Bronchial epithelial cell (primary cell): Measurements from ENCODE around the gene CHMP3. TPM values are rescaled to one million over a fixed set of nuclear protein-coding genes. Genes with fewer than 3 reads are reported as not detected.
"Not testable (repeated sequence)": the region's sequence is repeated elsewhere in the genome, so short reads cannot be mapped to it uniquely, and the experiment has no call there.

Experiments
- DNase-seq: peaks from one replicate; pipeline ENCODE4 v3.0.0-alpha.2; 2010; ENCODE audit warnings: low read depth
- FAIRE-seq: peaks from 2 replicates; lab custom pipeline; 2011; peaks lifted over from hg19 to GRCh38; lab: Jason Lieb, UNC
- H3K27me3 ChIP-seq: 2 replicates; pipeline ENCODE4 v1.5.1; 2011; ENCODE audit warnings: low read length; ENCODE audit not compliant: control insufficient read depth, insufficient read depth
- H3K36me3 ChIP-seq: 2 replicates; pipeline ENCODE4 v1.5.1; 2011; ENCODE audit warnings: low read length; ENCODE audit not compliant: control insufficient read depth, insufficient read depth
- H3K4me3 ChIP-seq: 2 replicates; pipeline ENCODE4 v1.5.1; 2011; ENCODE audit warnings: mild to moderate bottlenecking, low read depth, low read length, control low read depth
- total RNA-seq: library from RNA; depleted of rRNA; stranded (reverse); fragments of >200 nt; gene quantifications from 2 replicates; pipeline ENCODE4 v1.2.1, GENCODE V29; 2014
- TF ChIP-seq, protein P1 (sequence below): IDR thresholded peaks from 2 replicates; pipeline ENCODE4 v1.5.1; 2011; ENCODE audit warnings: mild to moderate bottlenecking, moderate library complexity, low read length, control low read depth, inconsistent platforms; ENCODE audit not compliant: insufficient read depth, severe bottlenecking

The CHMP3 gene
- total RNA-seq, 1 donor from 2014 or later = 60.6 TPM

DNA sequence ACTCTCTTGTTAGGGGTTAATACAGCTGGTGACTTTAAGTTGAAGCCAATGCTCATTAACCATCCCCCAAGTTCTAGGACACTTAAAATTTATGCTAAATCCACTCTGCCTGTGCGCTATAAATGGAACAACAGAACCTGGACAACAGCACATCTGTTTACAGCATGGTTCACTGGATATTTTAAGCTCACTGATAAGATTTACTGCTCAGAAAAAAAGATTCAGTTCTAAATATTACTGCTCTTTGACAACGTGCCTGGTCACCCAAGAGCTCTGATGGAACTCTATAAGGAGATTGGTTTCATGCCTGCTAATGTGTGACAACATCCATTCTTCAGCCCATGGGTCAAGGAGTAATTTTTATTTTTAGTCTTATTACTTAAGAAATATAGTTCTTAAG lies 32.9 kb upstream of the CHMP3 start:
- H3K36me3 ChIP-seq = no peaks in the 10 kb centered on the region
- no peak for FAIRE-seq
- DNase-seq = no peak
- H3K27me3 ChIP-seq = no peaks in the 10 kb centered on the region
- TF ChIP-seq, protein P1, sequence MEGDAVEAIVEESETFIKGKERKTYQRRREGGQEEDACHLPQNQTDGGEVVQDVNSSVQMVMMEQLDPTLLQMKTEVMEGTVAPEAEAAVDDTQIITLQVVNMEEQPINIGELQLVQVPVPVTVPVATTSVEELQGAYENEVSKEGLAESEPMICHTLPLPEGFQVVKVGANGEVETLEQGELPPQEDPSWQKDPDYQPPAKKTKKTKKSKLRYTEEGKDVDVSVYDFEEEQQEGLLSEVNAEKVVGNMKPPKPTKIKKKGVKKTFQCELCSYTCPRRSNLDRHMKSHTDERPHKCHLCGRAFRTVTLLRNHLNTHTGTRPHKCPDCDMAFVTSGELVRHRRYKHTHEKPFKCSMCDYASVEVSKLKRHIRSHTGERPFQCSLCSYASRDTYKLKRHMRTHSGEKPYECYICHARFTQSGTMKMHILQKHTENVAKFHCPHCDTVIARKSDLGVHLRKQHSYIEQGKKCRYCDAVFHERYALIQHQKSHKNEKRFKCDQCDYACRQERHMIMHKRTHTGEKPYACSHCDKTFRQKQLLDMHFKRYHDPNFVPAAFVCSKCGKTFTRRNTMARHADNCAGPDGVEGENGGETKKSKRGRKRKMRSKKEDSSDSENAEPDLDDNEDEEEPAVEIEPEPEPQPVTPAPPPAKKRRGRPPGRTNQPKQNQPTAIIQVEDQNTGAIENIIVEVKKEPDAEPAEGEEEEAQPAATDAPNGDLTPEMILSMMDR = no peak
- no peak overlapping the region for H3K4me3 ChIP-seq

DNA sequence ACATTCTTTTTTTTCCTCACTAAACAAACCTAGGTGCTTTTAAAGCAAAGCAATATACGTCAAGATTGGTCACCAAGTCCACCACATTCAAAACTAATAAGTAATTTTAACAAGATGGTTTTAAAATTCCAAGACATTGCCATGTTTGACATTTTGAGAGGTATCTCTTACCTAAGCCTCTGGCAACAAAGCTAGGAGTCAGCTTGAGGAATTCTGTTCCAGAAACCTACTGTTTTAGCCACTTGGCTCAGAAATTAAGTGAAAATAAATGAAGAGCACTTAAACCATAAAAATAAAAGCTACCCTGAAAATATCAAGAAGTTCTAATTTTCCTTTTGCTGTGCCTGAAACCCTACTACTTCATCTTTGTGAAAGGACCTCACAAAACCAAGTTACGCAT lies 30.0 kb upstream of the CHMP3 start:
- Histone ChIP-seq H3K4me3 (no peak overlapping the region), H3K36me3 (no peaks in the 10 kb centered on the region), H3K27me3 (no peaks in the 10 kb centered on the region)
- DNase-seq (no peak), FAIRE-seq (no peak)
- TF ChIP-seq, protein P1 = no peak

DNA sequence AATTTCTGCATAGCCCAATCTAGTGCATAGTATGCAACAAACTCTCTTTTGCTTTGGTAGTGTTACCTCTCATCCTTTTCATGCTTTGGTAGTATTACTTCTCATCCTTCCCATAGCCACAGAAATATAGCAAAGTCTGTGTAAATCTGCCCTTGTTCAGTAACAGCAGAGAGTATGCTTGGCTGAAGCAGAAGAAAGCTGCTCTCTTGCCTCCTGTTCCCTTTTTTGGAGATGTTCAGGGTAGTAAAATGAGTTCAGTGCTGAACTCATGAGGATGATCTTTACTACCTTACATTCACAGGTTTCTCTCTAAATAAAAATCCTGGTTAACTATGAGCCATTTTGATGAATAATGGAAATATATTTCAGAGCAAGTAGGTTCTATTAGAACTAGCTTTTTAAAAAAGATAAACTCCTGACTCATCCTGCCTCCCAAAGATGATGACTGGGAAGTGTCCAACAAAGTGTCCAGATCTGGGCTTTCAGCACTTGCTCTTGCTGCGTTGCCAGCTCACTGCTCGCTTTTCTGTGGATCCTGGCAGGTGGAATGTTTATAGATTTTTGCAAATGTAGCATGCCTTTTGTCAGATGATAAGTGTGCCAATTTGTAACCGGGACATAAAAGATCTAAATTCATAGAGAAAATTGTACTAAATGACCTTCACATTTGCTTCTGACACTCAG lies 29.4 kb upstream of the CHMP3 start:
- TF ChIP-seq, protein P1 = no peak
- H3K4me3 ChIP-seq = no peak overlapping the region
- no peaks in the 10 kb centered on the region for H3K36me3 ChIP-seq
- FAIRE-seq = no peak
- DNase-seq = no peak
- H3K27me3 ChIP-seq = no peaks in the 10 kb centered on the region

DNA sequence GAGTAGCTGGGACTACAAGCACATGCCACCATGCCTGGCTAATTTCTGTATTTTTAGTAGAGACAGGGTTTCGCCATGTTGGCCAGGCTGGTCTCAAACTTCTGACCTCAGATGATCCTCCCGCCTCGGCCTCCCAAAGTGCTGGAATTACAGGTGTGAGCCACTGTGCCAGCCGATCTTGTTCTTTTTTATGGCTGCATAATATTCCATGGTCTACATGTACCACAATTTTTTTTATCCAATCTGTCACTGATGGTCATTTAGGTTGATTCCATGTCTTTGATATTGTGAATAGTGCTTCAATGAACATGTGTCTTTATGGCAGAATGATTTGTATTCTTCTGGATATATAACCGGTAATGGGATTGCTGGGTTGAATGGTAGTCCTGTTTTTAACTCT lies 26.5 kb upstream of the CHMP3 start:
- DNase-seq, H3K4me3 ChIP-seq, H3K27me3 ChIP-seq, H3K36me3 ChIP-seq, FAIRE-seq: not testable (repeated sequence)

DNA sequence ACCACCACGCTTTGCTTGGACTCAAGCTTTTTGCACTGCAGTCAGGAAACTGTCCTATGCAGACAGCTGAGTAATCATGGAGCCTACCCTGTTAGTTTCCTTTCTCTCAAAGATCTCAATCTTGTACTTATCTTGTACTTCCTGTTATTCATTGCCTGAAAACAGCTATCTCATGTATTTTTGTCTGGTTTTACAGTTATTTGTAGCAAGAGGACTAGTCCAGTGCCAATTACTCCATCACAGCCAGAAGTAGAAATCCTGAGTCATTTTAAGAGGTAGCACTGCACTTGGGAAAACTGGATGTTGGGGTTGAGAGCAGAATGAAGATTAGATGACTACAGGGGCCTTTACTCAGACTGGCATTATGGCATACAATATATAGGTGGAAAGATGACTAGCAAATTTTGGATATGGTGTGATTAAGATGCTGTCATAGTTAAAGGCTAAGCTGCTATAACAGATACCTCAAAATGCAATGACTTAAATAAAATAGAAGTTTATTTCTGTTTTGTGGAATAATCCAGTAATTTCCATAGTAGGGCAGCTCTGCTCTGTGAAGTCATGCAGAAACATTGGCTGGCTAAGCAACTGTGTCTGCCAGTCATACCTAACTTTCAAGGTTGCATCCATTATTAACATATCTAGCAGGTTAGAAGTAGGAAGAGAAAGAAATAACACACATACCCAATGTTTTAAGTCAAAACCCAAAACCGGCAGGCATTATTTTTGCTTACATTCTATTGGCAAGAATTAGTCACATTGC lies 21.1 kb upstream of the CHMP3 start:
- FAIRE-seq = no peak
- no peaks in the 10 kb centered on the region for H3K36me3 ChIP-seq
- H3K4me3 ChIP-seq = no peak overlapping the region
- TF ChIP-seq, protein P1 = no peak
- DNase-seq = peak; percentile 12
- H3K27me3 ChIP-seq = no peaks in the 10 kb centered on the region

DNA sequence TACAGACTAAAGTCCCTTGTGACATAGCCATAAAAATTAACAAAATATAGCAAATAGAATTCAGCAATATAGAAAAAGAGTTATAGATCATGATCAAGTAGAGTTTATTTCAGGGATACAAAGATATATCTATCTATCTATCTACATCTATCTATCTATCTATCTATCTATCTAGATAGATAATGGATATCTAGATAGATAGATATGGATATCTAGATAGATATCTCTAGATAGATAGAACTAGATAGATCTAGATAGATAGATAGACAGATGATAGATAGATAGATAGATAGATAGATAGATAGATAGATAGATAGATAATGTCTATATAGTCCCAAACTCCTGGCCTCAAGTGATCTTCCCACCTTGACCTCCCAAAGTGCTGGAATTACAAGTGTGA lies 17.3 kb upstream of the CHMP3 start:
- FAIRE-seq = no peak
- DNase-seq = no peak
- H3K4me3 ChIP-seq = no peak overlapping the region
- H3K36me3 ChIP-seq = no peaks in the 10 kb centered on the region
- H3K27me3 ChIP-seq = no peaks in the 10 kb centered on the region
- TF ChIP-seq, protein P1 = no peak
